Loucy (cell line): ENCODE results near the gene TCOF1.

Source experiments
- H2AFZ ChIP-seq: fragments of 200-600 bp; sonication (generic); 2 replicates; pipeline ENCODE4 v1.6.0; 2016; ENCODE audit warnings: antibody characterized with exemption, mild to moderate bottlenecking, low read length, moderate library complexity
- H3F3A ChIP-seq: fragments of 200-600 bp; 2 replicates; pipeline ENCODE4 v1.6.0; 2016; ENCODE audit warnings: antibody characterized with exemption, low read depth, mild to moderate bottlenecking
- H3K27me3 ChIP-seq: fragments of 200-600 bp; sonication (generic); 2 replicates; pipeline ENCODE4 v1.6.1; 2014; ENCODE audit warnings: low read length, mild to moderate bottlenecking; ENCODE audit not compliant: insufficient read depth, poor library complexity, severe bottlenecking
- H3K36me3 ChIP-seq: fragments of 200-600 bp; sonication (generic); 2 replicates; pipeline ENCODE4 v1.6.1; 2016; ENCODE audit warnings: low read length; ENCODE audit not compliant: insufficient read depth
- H3K4me1 ChIP-seq: fragments of 200-600 bp; sonication (generic); 2 replicates; pipeline ENCODE4 v1.5.1; 2014; ENCODE audit warnings: low read length, mild to moderate bottlenecking; ENCODE audit not compliant: insufficient read depth, poor library complexity, severe bottlenecking
- H3K4me2 ChIP-seq: fragments of 200-600 bp; sonication (generic); 2 replicates; pipeline ENCODE4 v1.6.0; 2014; ENCODE audit warnings: antibody characterized with exemption, low read length, low read depth, mild to moderate bottlenecking; ENCODE audit not compliant: poor library complexity, severe bottlenecking
- H3K4me3 ChIP-seq: fragments of 200-600 bp; sonication (generic); 2 replicates; pipeline ENCODE4 v1.5.1; 2014; ENCODE audit warnings: low read length, mild to moderate bottlenecking, mixed read lengths; ENCODE audit not compliant: poor library complexity, severe bottlenecking
- H3K79me2 ChIP-seq: fragments of 200-600 bp; sonication (generic); 2 replicates; pipeline ENCODE4 v1.6.1; 2014; ENCODE audit warnings: low read length; ENCODE audit not compliant: insufficient read depth
- H3K9ac ChIP-seq: fragments of 200-600 bp; sonication (generic); 2 replicates; pipeline ENCODE4 v1.6.0; 2014; ENCODE audit warnings: mild to moderate bottlenecking, low read depth, low read length, moderate library complexity; ENCODE audit not compliant: poor library complexity, severe bottlenecking
- H3K9me2 ChIP-seq: fragments of 200-600 bp; sonication (generic); replicated peaks from 2 replicates; pipeline ENCODE4 v1.6.1; 2016; ENCODE audit warnings: low read depth, low read length, mixed read lengths
- H3K9me3 ChIP-seq: fragments of 200-600 bp; sonication (generic); 2 replicates; pipeline ENCODE4 v1.6.1; 2014; ENCODE audit warnings: mild to moderate bottlenecking, antibody characterized with exemption, low read length, low read depth; ENCODE audit not compliant: insufficient read depth
- H4K20me1 ChIP-seq: fragments of 200-600 bp; sonication (generic); 2 replicates; pipeline ENCODE4 v1.6.0; 2014; ENCODE audit warnings: antibody characterized with exemption, low read length, mild to moderate bottlenecking; ENCODE audit not compliant: insufficient read depth, poor library complexity, severe bottlenecking
- EZH2phosphoT487 ChIP-seq: fragments of 200-600 bp; IDR thresholded peaks from 2 replicates; pipeline ENCODE4 v1.6.1; 2018; ENCODE audit warnings: antibody characterized with exemption, mild to moderate bottlenecking, moderate library complexity, borderline replicate concordance
- TF ChIP-seq, protein P1 (sequence below): fragments of 200-600 bp; sonication (generic); conservative IDR thresholded peaks from 2 replicates; pipeline ENCODE4 v1.5.1; 2014; ENCODE audit warnings: mild to moderate bottlenecking, antibody characterized with exemption, low read length

The TCOF1 gene

GRCh38 chr5:150428106-150428876, 70.8 kb downstream of the TCOF1 start:
- H3K36me3 ChIP-seq = no peaks in the 10 kb centered on the region
- H3K27me3 ChIP-seq = no peaks in the 10 kb centered on the region
- no peaks in the 10 kb centered on the region for H3K9me3 ChIP-seq
- H3K79me2 ChIP-seq = no peaks in the 10 kb centered on the region
- H2AFZ ChIP-seq = no peak overlapping the region
- no peak overlapping the region for H3K4me2 ChIP-seq
- H3F3A ChIP-seq = no peaks in the 10 kb centered on the region
- H3K4me1 ChIP-seq = no peaks in the 10 kb centered on the region
- no peaks in the 10 kb centered on the region for H3K9me2 ChIP-seq
- no peak overlapping the region for H3K9ac ChIP-seq
- no peak overlapping the region for H3K4me3 ChIP-seq
- no peaks in the 10 kb centered on the region for H4K20me1 ChIP-seq
- no peak for TF ChIP-seq EZH2phosphoT487
- TF ChIP-seq, protein P1, sequence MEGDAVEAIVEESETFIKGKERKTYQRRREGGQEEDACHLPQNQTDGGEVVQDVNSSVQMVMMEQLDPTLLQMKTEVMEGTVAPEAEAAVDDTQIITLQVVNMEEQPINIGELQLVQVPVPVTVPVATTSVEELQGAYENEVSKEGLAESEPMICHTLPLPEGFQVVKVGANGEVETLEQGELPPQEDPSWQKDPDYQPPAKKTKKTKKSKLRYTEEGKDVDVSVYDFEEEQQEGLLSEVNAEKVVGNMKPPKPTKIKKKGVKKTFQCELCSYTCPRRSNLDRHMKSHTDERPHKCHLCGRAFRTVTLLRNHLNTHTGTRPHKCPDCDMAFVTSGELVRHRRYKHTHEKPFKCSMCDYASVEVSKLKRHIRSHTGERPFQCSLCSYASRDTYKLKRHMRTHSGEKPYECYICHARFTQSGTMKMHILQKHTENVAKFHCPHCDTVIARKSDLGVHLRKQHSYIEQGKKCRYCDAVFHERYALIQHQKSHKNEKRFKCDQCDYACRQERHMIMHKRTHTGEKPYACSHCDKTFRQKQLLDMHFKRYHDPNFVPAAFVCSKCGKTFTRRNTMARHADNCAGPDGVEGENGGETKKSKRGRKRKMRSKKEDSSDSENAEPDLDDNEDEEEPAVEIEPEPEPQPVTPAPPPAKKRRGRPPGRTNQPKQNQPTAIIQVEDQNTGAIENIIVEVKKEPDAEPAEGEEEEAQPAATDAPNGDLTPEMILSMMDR = no peak

GRCh38 chr5:150428978-150429377, 71.5 kb downstream of the TCOF1 start:
- Histone ChIP-seq H3K27me3 (no peaks in the 10 kb centered on the region), H3K79me2 (no peaks in the 10 kb centered on the region), H3K4me3 (no peak overlapping the region), H2AFZ (no peak overlapping the region), H3K36me3 (no peaks in the 10 kb centered on the region), H4K20me1 (no peaks in the 10 kb centered on the region), H3K9me3 (no peaks in the 10 kb centered on the region), H3K9ac (no peak overlapping the region), H3K9me2 (no peaks in the 10 kb centered on the region), H3K4me1 (no peaks in the 10 kb centered on the region), H3K4me2 (no peak overlapping the region), H3F3A (no peaks in the 10 kb centered on the region)
- TF ChIP-seq, protein P1 = no peak
- TF ChIP-seq EZH2phosphoT487 = no peak

DNA sequence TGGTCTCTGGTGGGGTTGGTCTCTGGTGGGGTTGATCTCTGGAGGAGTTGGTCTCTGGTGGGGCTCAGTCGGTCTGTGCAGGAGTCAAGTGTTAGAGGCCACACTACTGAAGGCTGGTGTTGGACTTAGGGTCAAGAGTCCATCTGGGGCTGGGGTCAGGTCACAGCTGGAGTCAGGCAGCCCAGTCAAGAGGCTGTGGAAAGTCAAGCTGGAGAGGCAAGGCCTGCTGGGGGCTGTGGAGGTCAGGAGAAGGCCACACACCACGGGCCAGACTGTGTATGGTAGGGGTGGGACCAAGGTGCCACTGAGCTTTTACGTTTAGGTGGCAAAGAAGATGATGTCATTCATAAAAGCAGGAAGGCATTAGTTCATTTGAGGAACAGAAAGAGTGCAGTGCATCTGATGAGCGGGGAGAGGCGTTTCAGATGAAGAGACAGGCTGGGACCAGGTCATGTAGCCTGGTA, 71.9 kb downstream of the TCOF1 start:
- no peaks in the 10 kb centered on the region for H3K9me3 ChIP-seq
- no peak overlapping the region for H3K9ac ChIP-seq
- no peak overlapping the region for H2AFZ ChIP-seq
- no peaks in the 10 kb centered on the region for H3F3A ChIP-seq
- no peak overlapping the region for H3K4me3 ChIP-seq
- no peak for TF ChIP-seq EZH2phosphoT487
- TF ChIP-seq, protein P1 = no peak
- H3K9me2 ChIP-seq = no peaks in the 10 kb centered on the region
- no peak overlapping the region for H3K4me2 ChIP-seq
- no peaks in the 10 kb centered on the region for H4K20me1 ChIP-seq
- no peaks in the 10 kb centered on the region for H3K36me3 ChIP-seq
- H3K27me3 ChIP-seq = no peaks in the 10 kb centered on the region
- no peaks in the 10 kb centered on the region for H3K4me1 ChIP-seq
- H3K79me2 ChIP-seq = no peaks in the 10 kb centered on the region
